AG09309 (cell line): Measurements from ENCODE around the gene SUPT16H.
"Not testable (repeated sequence)": the region's sequence is repeated elsewhere in the genome, so short reads cannot be mapped to it uniquely, and the experiment has no call there.

Experiments used
- DNase-seq: peaks from one replicate; pipeline ENCODE4 v3.0.0-alpha.2; 2010; ENCODE audit warnings: low read depth
- H3K4me3 ChIP-seq: 2 replicates; pipeline ENCODE4 v1.5.1; 2011; ENCODE audit warnings: mild to moderate bottlenecking, low read depth, low read length, moderate library complexity; ENCODE audit not compliant: control insufficient read depth
- CTCF ChIP-seq: IDR thresholded peaks from 2 replicates; pipeline ENCODE4 v1.5.1; 2011; ENCODE audit warnings: mild to moderate bottlenecking, low read depth, low read length, inconsistent platforms; ENCODE audit not compliant: insufficient read depth, control insufficient read depth; ENCODE audit errors: missing control alignments

The SUPT16H gene

DNA sequence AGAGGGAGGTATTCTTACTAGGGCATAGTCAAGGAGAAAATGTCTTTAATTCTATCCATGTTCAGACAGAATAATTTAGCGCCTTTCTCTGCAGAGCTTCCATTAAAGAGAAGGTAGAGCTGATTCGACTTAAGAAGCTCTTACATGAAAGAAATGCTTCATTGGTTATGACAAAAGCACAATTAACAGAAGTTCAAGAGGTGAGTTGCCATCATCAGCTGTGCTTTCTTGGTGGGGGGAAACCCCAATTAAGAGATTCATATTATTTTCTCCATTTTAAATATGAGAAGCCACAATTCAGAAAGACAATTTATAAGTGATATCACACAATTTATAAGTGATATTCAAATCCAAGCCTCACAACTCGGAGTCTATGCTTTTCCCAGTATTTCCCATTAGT lies 76.2 kb downstream of the SUPT16H start:
- H3K4me3 ChIP-seq, result no peak overlapping the region
- DNase-seq, result no peak
- no peak for TF ChIP-seq CTCF

DNA sequence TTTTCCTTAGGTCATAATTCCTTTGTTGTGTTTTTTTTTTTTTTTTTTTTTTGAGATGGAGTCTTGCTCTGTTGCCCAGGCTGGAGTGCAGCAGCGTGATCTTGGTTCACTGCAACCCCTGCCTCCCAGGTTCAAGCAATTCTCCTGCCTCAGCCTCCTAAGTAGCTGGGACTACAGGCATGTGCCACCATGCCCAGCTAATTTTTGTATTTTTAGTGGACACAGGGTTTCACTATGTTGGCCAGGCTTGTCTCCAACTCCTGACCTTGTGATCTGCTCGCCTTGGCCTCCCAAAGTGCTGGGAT lies 81.0 kb downstream of the SUPT16H start:
- not testable (repeated sequence) for H3K4me3 ChIP-seq, DNase-seq

DNA sequence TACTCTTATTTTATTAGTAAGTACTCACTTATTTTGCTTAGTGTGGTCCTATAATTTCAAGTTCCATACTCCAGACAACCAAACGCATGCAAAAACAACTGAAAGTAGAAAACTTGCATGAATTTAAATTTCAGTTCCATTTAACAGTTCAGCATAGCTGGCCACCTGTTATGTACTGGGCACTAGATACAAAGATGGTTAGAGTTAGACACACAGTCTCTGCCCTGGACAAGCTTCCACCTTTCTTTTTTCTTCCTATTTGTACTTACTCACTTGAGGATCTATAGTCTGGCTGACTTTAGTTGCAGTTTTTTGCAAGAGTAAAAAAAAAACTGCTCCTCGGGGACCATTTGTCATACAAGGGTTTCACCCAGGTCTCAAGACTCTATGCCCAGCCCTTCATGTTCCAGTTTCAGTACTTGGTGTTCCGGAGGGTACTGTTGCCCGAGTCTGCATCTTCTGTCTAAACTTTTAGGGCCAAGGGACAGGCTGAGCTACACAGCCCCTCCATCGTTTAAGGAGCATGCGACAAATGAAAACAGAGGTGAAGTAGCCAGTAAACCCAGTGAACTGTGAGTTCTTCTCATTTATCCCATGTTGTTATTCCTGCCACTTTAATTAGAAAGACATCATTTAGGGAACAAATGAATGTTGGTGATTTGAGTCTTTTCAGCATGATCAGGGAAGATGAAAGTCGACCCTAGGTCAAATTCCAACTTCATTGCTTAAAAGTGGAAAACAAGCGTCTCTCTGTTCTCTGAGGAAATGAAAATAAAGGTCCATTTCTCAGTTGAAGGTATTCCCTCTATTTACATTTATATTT lies 81.6 kb downstream of the SUPT16H start:
- no peak for TF ChIP-seq CTCF
- H3K4me3 ChIP-seq, result no peak overlapping the region

More for the DNA sequence above, 81.6 kb downstream of the SUPT16H start:
- DNase-seq, result no peak
